Central memory CD8-positive, alpha-beta T cell (primary cell): ENCODE measurements around the gene PLS3.
"Not testable (repeated sequence)": the region's sequence is repeated elsewhere in the genome, so short reads cannot be mapped to it uniquely, and the experiment has no call there.

Experiments used
- ATAC-seq: fragments of 150-1000 bp; cut with Tn5 transposase; replicated peaks from 2 replicates; pipeline ENCODE4 v1.10.0; 2022; ENCODE audit warnings: mild to moderate bottlenecking, moderate FRiP score, moderate number of reproducible peaks; ENCODE audit not compliant: poor library complexity, severe bottlenecking; ENCODE audit errors: extremely low read depth
- DNase-seq, 2 donors: peaks; one replicate each; pipeline ENCODE4 v3.0.0; 2021; ENCODE audit warnings: low spot score in 2 of 2
- H3K27ac Mint-ChIP-seq: one replicate; pipeline ENCODE4 v1.8.0; 2022; ENCODE audit warnings: low read depth, mild to moderate bottlenecking, moderate library complexity, mixed read lengths
- H3K27me3 Mint-ChIP-seq: one replicate; pipeline ENCODE4 v1.8.0; 2022; ENCODE audit warnings: mixed read lengths
- H3K36me3 Mint-ChIP-seq: one replicate; pipeline ENCODE4 v1.8.0; 2022; ENCODE audit warnings: mild to moderate bottlenecking, moderate library complexity, mixed read lengths; ENCODE audit not compliant: insufficient read depth
- H3K4me1 Mint-ChIP-seq: one replicate; pipeline ENCODE4 v1.8.0; 2022; ENCODE audit warnings: mixed read lengths
- H3K4me3 Mint-ChIP-seq: one replicate; pipeline ENCODE4 v1.8.0; 2022; ENCODE audit warnings: mild to moderate bottlenecking, moderate library complexity, mixed read lengths
- H3K9me3 Mint-ChIP-seq: one replicate; pipeline ENCODE4 v1.8.0; 2022; ENCODE audit warnings: mixed read lengths

Gene PLS3

DNA sequence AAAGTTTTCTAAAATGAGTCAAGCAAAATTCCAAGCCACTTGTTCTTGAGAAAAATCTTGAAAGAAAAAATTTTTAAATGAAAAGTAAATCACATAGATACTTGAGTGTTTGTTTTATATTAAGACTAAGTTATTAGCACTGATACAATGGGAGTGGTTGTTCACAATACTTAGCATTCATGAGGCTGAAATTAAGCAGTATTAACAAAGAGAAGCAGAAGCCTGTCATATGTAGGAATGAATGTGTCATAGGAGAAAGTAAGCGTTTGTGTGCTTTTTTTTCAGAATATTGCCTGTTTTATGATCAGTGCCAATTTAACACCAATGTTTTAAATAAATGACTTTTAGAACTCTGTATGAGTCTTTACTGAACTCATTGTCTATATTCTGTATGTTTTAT lies 37.6 kb downstream of the PLS3 start:
- DNase-seq = no peak
- no peak for ATAC-seq
- peaks cover 8% of the 10 kb centered on the region for H3K9me3 Mint-ChIP-seq
- H3K27me3 Mint-ChIP-seq = no peaks in the 10 kb centered on the region
- H3K36me3 Mint-ChIP-seq = no peaks in the 10 kb centered on the region
- no peak overlapping the region for H3K27ac Mint-ChIP-seq
- H3K4me1 Mint-ChIP-seq = no peaks in the 10 kb centered on the region
- H3K4me3 Mint-ChIP-seq = no peak overlapping the region

DNA sequence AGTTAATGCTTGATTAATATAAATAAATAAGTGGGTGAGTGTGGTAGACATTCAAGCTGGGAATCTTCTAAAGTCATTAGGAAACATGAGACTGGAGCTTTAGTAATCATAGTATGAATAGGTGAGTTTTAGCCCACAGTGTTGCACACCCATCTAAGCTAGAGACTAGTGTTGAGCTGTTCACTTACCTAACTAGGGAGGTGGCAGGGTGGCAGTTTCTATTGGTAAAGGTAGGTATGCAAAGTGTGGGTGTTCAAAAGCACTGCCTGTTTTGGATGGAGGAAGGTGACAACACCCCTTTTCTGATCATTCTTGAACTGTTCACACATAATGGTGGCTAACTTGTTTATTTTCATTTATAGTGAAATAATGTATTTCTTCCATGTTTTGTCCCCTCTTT lies 41.3 kb downstream of the PLS3 start:
- Mint-ChIP-seq H3K9me3 (peaks cover 8% of the 10 kb centered on the region), H3K36me3 (no peaks in the 10 kb centered on the region), H3K27me3 (no peaks in the 10 kb centered on the region), H3K4me1 (no peaks in the 10 kb centered on the region), H3K4me3 (no peak overlapping the region), H3K27ac (no peak overlapping the region)
- DNase-seq = no peak
- ATAC-seq = no peak

DNA sequence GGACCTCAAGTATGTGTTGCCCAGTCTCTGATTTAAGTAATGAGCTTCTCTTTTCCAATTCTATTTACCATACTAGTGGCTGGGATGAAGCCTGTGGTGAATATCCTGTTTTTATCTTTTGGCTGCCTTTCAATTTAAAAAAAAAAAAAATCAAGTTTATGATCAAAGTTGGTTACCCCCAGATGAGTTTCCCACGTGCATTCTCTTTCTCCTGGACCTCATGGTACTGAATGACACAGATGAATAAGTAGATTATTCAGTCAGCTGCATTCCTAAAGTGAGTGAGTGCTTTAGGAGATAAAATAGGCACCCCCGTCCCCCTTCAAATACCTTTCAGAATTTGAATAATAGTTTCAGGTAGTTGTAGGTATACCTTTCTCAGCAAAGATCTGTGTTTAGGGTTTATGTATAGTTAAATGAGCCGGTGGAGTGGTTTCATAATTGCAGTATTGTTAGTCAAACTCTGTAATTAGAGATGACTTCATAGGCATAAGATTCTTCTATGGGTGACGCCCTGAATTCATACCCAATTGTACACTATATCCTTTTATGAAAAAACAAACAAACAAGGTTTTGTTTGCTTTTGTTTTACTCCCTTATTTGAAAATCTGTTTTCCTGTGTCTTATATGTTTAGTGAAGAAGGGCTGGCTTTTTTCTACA lies 41.9 kb downstream of the PLS3 start:
- H3K27ac Mint-ChIP-seq = no peak overlapping the region
- no peaks in the 10 kb centered on the region for H3K36me3 Mint-ChIP-seq
- H3K27me3 Mint-ChIP-seq = no peaks in the 10 kb centered on the region
- H3K4me3 Mint-ChIP-seq = no peak overlapping the region
- no peaks in the 10 kb centered on the region for H3K4me1 Mint-ChIP-seq
- H3K9me3 Mint-ChIP-seq = peaks cover 8% of the 10 kb centered on the region
- DNase-seq (no peak), ATAC-seq (no peak)

DNA sequence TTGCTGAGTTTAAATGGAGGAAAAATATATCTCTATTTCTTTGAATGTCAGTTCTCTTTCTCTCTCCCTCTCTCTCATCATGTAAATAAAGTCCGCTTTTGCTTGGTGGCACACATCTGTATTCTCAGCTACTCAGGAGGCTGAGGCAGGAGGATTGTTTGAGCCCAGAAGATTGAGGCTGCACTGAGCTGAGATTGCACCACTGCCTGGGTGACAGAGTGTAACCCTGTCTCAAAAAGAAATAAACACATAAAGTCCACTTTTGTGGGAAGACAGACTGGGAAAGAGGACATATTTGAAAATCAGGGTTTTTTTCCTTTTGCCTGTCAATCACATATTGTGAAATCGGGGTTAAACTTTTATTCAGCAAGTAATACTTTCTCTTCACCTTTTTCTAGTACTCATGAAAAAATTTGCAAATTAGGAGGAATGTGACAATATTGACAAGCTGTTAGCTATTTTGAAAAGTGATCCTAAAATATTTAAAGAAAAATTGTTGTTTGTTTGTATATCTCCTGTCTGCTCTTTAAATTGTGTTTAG lies 42.6 kb downstream of the PLS3 start:
- Mint-ChIP-seq H3K9me3 (peaks cover 8% of the 10 kb centered on the region), H3K4me1 (no peaks in the 10 kb centered on the region), H3K27ac (no peak overlapping the region), H3K36me3 (no peaks in the 10 kb centered on the region), H3K4me3 (no peak overlapping the region), H3K27me3 (no peaks in the 10 kb centered on the region)
- no peak for ATAC-seq
- no peak for DNase-seq

DNA sequence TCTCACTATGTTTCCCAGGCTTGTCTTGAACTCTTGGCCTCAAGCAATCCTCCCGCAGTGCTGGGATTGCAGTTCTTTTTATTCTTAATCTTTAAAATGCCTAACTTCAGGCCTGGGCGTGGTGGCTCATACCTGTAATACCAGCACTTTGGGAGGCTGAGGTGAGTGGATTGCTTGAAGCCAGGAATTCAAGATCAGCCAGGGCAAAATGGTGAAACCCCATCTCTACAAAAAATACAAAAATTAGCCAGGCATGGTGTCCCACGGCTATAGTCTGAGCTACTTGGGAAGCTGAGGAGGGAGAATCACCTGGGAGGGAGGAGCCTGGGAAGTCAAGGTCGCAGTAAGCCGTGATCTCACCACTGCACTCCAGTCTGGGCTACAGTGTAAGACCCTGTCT lies 45.9 kb downstream of the PLS3 start:
- DNase-seq (no peak), ATAC-seq (no peak)
- Mint-ChIP-seq H3K27me3 (no peaks in the 10 kb centered on the region), H3K4me3 (no peak overlapping the region), H3K27ac (no peak overlapping the region), H3K36me3 (no peaks in the 10 kb centered on the region), H3K4me1 (no peaks in the 10 kb centered on the region), H3K9me3 (no peaks in the 10 kb centered on the region)

DNA sequence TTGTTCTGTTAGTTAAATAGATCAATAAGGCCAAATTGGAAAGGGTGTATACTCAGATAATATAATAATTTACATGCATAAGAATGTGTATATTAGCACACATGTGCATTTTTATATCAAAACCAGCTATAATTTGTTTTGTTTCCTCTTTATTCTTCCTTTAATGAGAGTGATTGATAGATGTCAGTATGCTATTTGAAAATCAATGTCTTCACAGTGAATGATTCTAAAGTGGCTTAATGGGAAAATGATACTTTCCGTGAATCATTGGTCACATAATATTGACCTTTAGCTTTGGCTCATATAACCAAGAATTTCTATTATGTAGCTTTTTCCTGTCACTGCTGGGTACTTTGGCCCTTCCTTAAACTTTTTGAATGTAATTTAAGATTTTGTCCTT lies 48.6 kb downstream of the PLS3 start:
- H3K4me3 Mint-ChIP-seq = no peak overlapping the region
- H3K9me3 Mint-ChIP-seq = no peaks in the 10 kb centered on the region
- H3K36me3 Mint-ChIP-seq = no peaks in the 10 kb centered on the region
- no peaks in the 10 kb centered on the region for H3K4me1 Mint-ChIP-seq
- H3K27me3 Mint-ChIP-seq = no peaks in the 10 kb centered on the region
- no peak overlapping the region for H3K27ac Mint-ChIP-seq
- ATAC-seq (no peak), DNase-seq (no peak)

DNA sequence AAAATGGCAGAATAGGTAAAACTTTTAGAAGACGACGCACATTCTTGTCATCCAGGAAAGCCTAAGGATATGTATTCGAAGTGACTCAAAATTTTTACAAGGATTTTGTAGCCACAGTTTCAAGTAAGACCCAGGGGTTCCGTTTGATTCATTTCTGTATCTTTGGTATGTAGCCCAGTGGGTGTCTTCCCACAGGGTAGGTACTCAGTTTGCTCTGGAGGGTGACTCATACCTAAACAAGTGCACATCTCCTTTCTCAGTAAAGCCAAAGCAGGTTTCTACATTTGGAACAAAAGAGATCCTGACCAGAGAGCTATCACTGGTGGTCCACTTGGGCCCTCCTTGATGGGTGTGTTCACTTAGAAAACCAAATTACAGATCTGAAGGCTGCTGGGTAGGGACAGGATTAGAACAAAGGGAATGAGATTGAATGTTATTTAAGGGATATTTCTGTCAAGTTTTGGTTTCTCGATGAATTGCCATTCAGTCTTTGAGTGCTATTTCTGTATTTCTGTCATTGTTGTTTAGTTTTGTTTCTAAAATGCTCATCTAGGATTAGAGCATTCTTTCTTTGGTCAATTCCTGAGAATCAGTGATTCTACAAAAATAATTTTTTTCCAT lies 56.1 kb downstream of the PLS3 start:
- Mint-ChIP-seq H3K9me3 (no peaks in the 10 kb centered on the region), H3K4me1 (no peaks in the 10 kb centered on the region), H3K4me3 (no peak overlapping the region), H3K36me3 (no peaks in the 10 kb centered on the region), H3K27ac (no peak overlapping the region), H3K27me3 (no peaks in the 10 kb centered on the region)
- ATAC-seq (no peak), DNase-seq (no peak)

DNA sequence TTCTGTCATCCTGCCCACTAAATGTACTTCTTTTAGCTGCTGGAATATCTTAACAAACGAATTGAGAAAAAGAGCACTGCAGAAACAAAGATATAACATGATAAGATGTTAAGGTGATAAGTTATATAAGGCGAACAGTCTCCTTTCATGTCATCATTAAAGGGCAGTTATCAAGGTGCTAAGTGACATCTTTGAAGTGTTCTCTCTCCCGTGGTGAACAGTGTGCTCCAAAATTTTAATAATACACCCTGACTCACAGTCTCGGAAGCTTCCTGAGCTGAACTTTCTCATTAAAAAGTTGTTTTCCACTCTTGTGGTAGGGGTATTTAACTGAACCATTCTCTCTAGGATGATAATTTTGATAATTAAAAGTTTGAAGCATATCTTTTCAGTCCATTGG lies 61.6 kb downstream of the PLS3 start:
- H3K27ac Mint-ChIP-seq = no peak overlapping the region
- no peak overlapping the region for H3K4me3 Mint-ChIP-seq
- H3K4me1 Mint-ChIP-seq = no peaks in the 10 kb centered on the region
- no peaks in the 10 kb centered on the region for H3K9me3 Mint-ChIP-seq
- ATAC-seq (no peak), DNase-seq (no peak)
- no peaks in the 10 kb centered on the region for H3K27me3 Mint-ChIP-seq
- H3K36me3 Mint-ChIP-seq = no peaks in the 10 kb centered on the region

DNA sequence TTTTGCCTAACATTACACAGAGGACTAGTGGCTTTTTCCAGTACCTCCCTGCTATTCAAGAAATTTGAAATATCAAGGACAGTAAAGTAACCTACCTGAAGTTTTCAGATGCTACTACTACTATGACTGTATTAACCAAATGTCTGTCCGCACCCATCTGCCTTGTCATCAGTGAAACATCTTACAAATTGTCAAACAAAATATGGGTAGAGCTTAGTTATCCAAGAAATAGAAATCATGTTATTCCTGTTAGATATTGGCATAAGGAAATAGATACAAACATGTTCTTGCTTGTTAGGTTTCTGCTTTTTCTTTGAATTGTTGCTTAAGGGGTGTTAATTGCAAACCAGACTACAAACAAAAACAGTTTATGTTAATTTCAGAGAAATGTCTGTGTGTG lies 63.9 kb downstream of the PLS3 start:
- no peak for ATAC-seq
- Mint-ChIP-seq H3K4me3 (no peak overlapping the region), H3K9me3 (no peaks in the 10 kb centered on the region), H3K27ac (no peak overlapping the region), H3K36me3 (no peaks in the 10 kb centered on the region), H3K27me3 (no peaks in the 10 kb centered on the region), H3K4me1 (no peaks in the 10 kb centered on the region)
- no peak for DNase-seq

DNA sequence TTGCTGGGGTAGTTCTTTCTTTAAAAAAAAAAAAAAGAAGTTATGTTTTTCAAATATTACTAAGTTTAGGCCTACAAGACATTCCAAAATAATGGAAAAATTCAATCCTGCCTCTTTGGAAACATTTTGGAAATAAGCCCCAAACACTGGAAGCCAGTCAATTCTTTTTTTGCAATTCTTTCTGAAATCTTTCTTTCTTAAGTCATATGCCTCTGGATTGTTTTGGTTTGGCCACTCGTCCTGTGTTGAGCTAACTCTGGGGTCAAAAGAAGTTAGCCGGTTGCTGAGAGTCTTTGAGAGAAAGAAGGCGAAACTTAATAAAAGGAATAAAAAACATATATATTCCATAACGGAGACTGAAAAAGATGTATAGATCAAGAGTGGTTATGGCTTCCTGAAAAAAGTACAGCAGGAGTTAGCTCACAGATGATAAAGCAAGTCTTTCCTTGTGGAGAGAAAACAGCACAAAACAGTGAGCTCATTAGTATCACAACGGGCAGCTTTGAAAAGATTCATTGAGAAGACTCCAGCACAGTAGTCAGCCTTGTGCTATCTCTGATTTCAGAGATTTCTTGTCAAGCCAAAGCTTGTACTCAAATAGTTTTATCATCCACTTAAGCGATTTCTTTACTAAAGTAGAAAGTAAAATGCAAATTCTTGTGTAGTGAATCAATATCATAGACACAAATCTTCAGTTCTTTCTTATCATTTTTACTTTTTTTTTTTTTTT lies 64.8 kb downstream of the PLS3 start:
- no peaks in the 10 kb centered on the region for H3K27me3 Mint-ChIP-seq
- no peaks in the 10 kb centered on the region for H3K9me3 Mint-ChIP-seq
- no peaks in the 10 kb centered on the region for H3K36me3 Mint-ChIP-seq
- no peaks in the 10 kb centered on the region for H3K4me1 Mint-ChIP-seq
- H3K27ac Mint-ChIP-seq = no peak overlapping the region
- DNase-seq = no peak
- no peak for ATAC-seq
- H3K4me3 Mint-ChIP-seq = no peak overlapping the region

DNA sequence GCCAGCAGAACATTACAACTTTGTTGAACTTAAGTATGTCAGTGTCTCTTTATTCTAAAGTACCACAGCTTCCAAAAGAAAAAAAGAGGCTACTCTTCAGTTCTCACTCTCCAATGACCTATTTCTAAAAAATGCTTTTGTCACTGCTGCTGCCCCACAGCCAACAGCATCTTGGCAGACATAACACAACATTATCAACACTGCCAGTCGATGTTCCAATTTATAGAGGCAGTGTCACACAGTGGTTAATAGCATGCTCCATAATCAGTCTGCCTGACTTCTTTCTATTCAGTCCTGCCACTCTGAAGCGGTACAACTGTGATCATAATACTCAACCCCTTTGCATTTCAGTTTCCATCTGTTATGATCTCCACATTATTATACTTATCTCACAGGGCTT lies 69.2 kb downstream of the PLS3 start:
- no peak overlapping the region for H3K27ac Mint-ChIP-seq
- H3K4me1 Mint-ChIP-seq = no peaks in the 10 kb centered on the region
- H3K9me3 Mint-ChIP-seq = no peaks in the 10 kb centered on the region
- H3K27me3 Mint-ChIP-seq = no peaks in the 10 kb centered on the region
- DNase-seq (no peak), ATAC-seq (no peak)
- H3K4me3 Mint-ChIP-seq = no peak overlapping the region
- H3K36me3 Mint-ChIP-seq = no peaks in the 10 kb centered on the region

DNA sequence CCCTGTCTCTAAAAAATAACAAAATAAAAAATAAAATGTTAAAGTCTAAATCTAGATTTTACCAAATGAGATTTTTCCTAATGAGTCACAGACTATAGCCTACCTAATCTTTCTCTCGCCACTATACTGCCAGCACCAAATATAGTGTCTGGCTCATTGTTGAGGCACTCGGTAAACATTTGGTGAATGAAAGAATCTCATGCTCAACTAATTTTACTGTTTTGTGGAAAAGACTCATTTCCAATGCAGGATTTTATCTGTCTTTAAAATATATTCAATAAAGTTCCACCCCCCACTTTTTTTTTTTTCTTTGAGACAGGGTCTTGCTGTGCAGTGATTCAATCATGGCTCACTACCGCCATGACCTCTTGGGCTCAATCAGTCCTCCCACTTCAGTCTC lies 71.5 kb downstream of the PLS3 start:
- H3K4me3 Mint-ChIP-seq = no peak overlapping the region
- ATAC-seq (no peak), DNase-seq (no peak)
- no peaks in the 10 kb centered on the region for H3K36me3 Mint-ChIP-seq
- H3K27me3 Mint-ChIP-seq = no peaks in the 10 kb centered on the region
- H3K9me3 Mint-ChIP-seq = no peaks in the 10 kb centered on the region
- no peak overlapping the region for H3K27ac Mint-ChIP-seq
- no peaks in the 10 kb centered on the region for H3K4me1 Mint-ChIP-seq

DNA sequence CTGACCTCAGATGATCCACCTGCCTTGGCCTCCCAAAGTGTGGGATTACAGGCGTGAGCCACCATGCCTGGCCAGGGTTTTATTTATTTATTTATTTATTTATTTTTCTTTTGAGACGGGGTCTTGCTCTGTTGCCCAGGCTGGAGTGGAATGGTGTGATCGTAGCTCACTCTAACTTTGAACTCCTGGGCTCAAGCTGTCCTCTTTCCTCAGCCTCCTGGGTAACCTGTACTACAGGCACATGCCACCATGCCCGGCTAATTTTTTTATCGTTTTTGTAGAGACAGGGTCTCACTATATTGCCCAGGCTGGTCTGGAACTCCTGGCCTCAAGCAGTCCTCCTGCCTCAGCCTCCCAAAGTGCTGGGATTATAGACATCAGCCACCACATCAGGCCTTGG lies 72.4 kb downstream of the PLS3 start:
- H3K4me3 Mint-ChIP-seq, H3K27me3 Mint-ChIP-seq, H3K27ac Mint-ChIP-seq, H3K9me3 Mint-ChIP-seq, H3K4me1 Mint-ChIP-seq, DNase-seq, ATAC-seq, H3K36me3 Mint-ChIP-seq: not testable (repeated sequence)
